ENCODE measurements around the gene SARNP. TPM values are rescaled to one million over a fixed set of nuclear protein-coding genes. Genes with fewer than 3 reads are reported as not detected.
"Not testable (repeated sequence)": the region's sequence is repeated elsewhere in the genome, so short reads cannot be mapped to it uniquely, and the experiment has no call there.

The SARNP gene
- total and polyA plus RNA-seq, 9 donors, result 48.0 to 89.3 (median 59.7) TPM

GRCh38 chr12:55840581-55841351 lies 23.2 kb upstream of the SARNP start:
- H3K9me3 ChIP-seq, result no peaks in the 10 kb centered on the region
- WGBS, 3 donors, result 81 to 90% (median 89%) methylated on average over 11 of the region's 11 CpGs
- H3K4me1 ChIP-seq (ENCODE audit: insufficient read depth), result peaks cover 3% of the 10 kb centered on the region
- no peak for TF ChIP-seq EP300 (IDR thresholded peaks at IDR 0.05)
- no peak for TF ChIP-seq POLR2A (IDR thresholded peaks at IDR 0.05)
- no peak for TF ChIP-seq CTCF (IDR thresholded peaks at IDR 0.05)
- intact Hi-C loops (cut with DNase I), result no loop called here
- no peaks in the 10 kb centered on the region for H3K36me3 ChIP-seq
- peak in 1 of 5 donors; percentile 18 for DNase-seq
- H3K27ac ChIP-seq, result no peak overlapping the region
- no peak overlapping the region for H3K4me3 ChIP-seq
- no peaks in the 10 kb centered on the region for H3K27me3 ChIP-seq

GRCh38 chr12:55839345-55840140 lies 22.0 kb upstream of the SARNP start:
- TF ChIP-seq CTCF (IDR thresholded peaks at IDR 0.05), result no peak
- no peak for TF ChIP-seq POLR2A (IDR thresholded peaks at IDR 0.05)
- TF ChIP-seq EP300 (IDR thresholded peaks at IDR 0.05), result no peak
- Histone ChIP-seq H3K4me3 (no peak overlapping the region), H3K36me3 (no peaks in the 10 kb centered on the region), H3K27me3 (no peaks in the 10 kb centered on the region), H3K27ac (no peak overlapping the region), H3K9me3 (no peaks in the 10 kb centered on the region), H3K4me1 (ENCODE audit: insufficient read depth) (peaks cover 3% of the 10 kb centered on the region)
- intact Hi-C loops (cut with DNase I), result no loop called here
- 67 to 69% (median 69%) methylated on average over 11 of the region's 11 CpGs for WGBS, 3 donors
- DNase-seq, result peak in 1 of 5 donors; percentile 36

GRCh38 chr12:55838361-55838760 lies 20.8 kb upstream of the SARNP start:
- 90 to 93% (median 93%) methylated on average over 3 of the region's 3 CpGs for WGBS, 3 donors
- peak in 1 of 5 donors; percentile 16 for DNase-seq
- Histone ChIP-seq H3K36me3 (no peaks in the 10 kb centered on the region), H3K27me3 (no peaks in the 10 kb centered on the region), H3K27ac (no peak overlapping the region), H3K4me3 (no peak overlapping the region), H3K9me3 (no peaks in the 10 kb centered on the region), H3K4me1 (ENCODE audit: insufficient read depth) (peaks cover 3% of the 10 kb centered on the region)
- TF ChIP-seq CTCF (IDR thresholded peaks at IDR 0.05), result no peak
- TF ChIP-seq EP300 (IDR thresholded peaks at IDR 0.05), result no peak
- intact Hi-C loops (cut with DNase I), result no loop called here

- H3K27ac ChIP-seq; DNase-seq; H3K9me3 ChIP-seq; H3K27me3 ChIP-seq; H3K36me3 ChIP-seq; H3K4me1 ChIP-seq (ENCODE audit: insufficient read depth); H3K4me3 ChIP-seq: not testable (repeated sequence)
- 78 to 91% (median 88%) methylated on average over 6 of the region's 6 CpGs for WGBS, 3 donors
- intact Hi-C loops (cut with DNase I), result loop anchor here in 1 of 4 donors (5.0 kb wide), 1 partner anchor 93 kb away; the partner anchor contains the start of gene PYM1
These were observed 16.9 kb upstream of the SARNP start for GRCh38 chr12:55834400-55834799.
